ENCODE data around the gene MTERF1. TPM values are rescaled to one million over a fixed set of nuclear protein-coding genes. Genes with fewer than 3 reads are reported as not detected.

The MTERF1 gene, protein sequence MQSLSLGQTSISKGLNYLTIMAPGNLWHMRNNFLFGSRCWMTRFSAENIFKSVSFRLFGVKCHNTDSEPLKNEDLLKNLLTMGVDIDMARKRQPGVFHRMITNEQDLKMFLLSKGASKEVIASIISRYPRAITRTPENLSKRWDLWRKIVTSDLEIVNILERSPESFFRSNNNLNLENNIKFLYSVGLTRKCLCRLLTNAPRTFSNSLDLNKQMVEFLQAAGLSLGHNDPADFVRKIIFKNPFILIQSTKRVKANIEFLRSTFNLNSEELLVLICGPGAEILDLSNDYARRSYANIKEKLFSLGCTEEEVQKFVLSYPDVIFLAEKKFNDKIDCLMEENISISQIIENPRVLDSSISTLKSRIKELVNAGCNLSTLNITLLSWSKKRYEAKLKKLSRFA
- 4.7 and 7.2 TPM in 2 replicates for total RNA-seq

DNA sequence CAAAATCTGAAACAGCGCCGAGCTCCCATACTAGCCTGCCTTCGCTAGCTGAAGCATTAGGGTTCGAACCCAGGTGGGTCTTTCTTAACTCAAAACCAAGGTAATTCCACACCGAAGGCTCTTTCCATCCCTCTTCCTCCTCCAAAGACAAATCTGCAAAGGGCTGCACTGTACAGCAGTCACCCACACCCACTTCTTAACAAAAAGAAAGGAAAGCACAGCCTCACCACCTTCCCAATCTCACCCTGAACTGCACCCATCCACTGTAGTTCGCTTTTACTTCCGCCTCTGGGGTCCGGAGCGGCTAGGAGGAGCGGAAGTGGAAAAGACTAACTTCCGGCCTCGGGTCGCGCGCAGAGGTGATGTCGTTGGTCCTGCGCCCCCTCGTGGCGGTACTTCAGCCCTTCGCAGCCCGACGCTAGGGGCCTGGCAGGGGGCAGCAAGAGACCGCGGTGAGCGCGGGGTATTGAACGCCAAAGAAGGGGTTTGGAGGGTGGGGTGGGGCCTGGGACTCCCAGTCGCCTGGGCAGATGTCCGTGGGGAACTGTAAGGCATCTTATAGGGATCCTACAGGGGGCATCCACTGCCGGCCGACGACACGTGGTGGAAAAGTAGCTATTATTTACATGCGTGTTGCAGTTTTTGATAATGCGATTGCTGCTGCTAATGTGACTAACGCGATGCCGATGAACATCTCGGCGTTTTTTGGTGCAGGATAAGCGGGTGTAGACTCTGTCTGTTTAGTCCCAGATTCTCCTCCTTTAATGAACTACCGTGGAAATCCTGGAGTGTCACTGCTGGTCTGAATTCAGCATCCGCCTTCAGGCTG lies at the start of gene MTERF1:
TSS of gene MTERF1 (minus strand) at position 290 of the 829 bp plus-strand sequence. CDS start 619 bp downstream, outside the sequence.

Other genes starting within 250 kb of the MTERF1 start
- gene AKAP9, start 60.2 kb upstream of the MTERF1 start, total RNA-seq, result 22.3 and 25.7 TPM in 2 replicates